CD14-positive monocyte (primary cell): ENCODE measurements around the gene SMARCC1. TPM values are rescaled to one million over a fixed set of nuclear protein-coding genes. Genes with fewer than 3 reads are reported as not detected.

Experiments
- DNase-seq, 3 donors: peaks; one replicate each; pipeline ENCODE4 v3.0.0-alpha.2; 2011 to 2022
- H2AFZ ChIP-seq: 2 replicates; pipeline ENCODE4 v1.6.0; 2012; ENCODE audit warnings: mild to moderate bottlenecking, low read depth, low read length, inconsistent platforms; ENCODE audit not compliant: insufficient read depth, poor library complexity, severe bottlenecking
- H3K27ac ChIP-seq, 2 donors: 1 replicate in 1 of 2; 2 replicates in 1 of 2; pipeline ENCODE4 v1.5.1; 2012 to 2013; ENCODE audit warnings: low read length in 2 of 2, control low read depth in 1 of 2, inconsistent platforms in 1 of 2, low read depth in 1 of 2, mild to moderate bottlenecking in 1 of 2
- H3K27me3 ChIP-seq, 2 donors: one replicate each; pipeline versions ENCODE4 v1.6.0 to v1.6.1; 2011 to 2013; ENCODE audit warnings: low read length in 2 of 2; ENCODE audit not compliant: control insufficient read depth in 2 of 2, insufficient read depth in 2 of 2
- H3K36me3 ChIP-seq, 2 donors: replicated peaks in 1 of 2; 1 replicate in 1 of 2; 2 replicates in 1 of 2; pipeline versions ENCODE4 v1.5.1 to v1.6.1; 2012 to 2013; ENCODE audit warnings: low read length in 2 of 2, control low read depth in 1 of 2, inconsistent platforms in 1 of 2, mild to moderate bottlenecking in 1 of 2; ENCODE audit not compliant: insufficient read depth in 2 of 2, control insufficient read depth in 1 of 2
- H3K4me1 ChIP-seq, 2 donors: 1 replicate in 1 of 2; 2 replicates in 1 of 2; pipeline versions ENCODE4 v1.5.1 to v1.6.1; 2012 to 2013; ENCODE audit warnings: low read length in 2 of 2, control low read depth in 1 of 2, inconsistent platforms in 1 of 2, mild to moderate bottlenecking in 1 of 2, moderate library complexity in 1 of 2; ENCODE audit not compliant: insufficient read depth in 2 of 2, control insufficient read depth in 1 of 2
- H3K4me2 ChIP-seq: replicated peaks from 2 replicates; pipeline ENCODE3; 2012; ENCODE audit warnings: low read length, moderate library complexity, mild to moderate bottlenecking; ENCODE audit not compliant: poor library complexity, severe bottlenecking; ENCODE audit errors: extremely low read depth
- H3K4me3 ChIP-seq, 3 experiments: fragments of 200-600 bp in 1 of 3; sonication (generic) in 1 of 3; replicated peaks in 1 of 3; 1 replicate in 2 of 3; 2 replicates in 1 of 3; pipeline ENCODE4 v1.5.1; 2011 to 2013; ENCODE audit warnings: low read length in 3 of 3, mild to moderate bottlenecking in 3 of 3, control low read depth in 2 of 3, low read depth in 2 of 3, inconsistent platforms in 1 of 3, moderate library complexity in 1 of 3
- H3K79me2 ChIP-seq: 2 replicates; pipeline ENCODE4 v1.6.0; 2012; ENCODE audit warnings: mild to moderate bottlenecking, control low read depth, inconsistent platforms, low read length, moderate library complexity; ENCODE audit not compliant: insufficient read depth
- H3K9ac ChIP-seq: 2 replicates; pipeline ENCODE4 v1.6.0; 2017; ENCODE audit warnings: low read length, mild to moderate bottlenecking; ENCODE audit not compliant: insufficient read depth, poor library complexity, severe bottlenecking
- H3K9me3 ChIP-seq, 2 donors: replicated peaks in 1 of 2; 1 replicate in 1 of 2; 2 replicates in 1 of 2; pipeline versions ENCODE4 v1.5.1 to v1.6.1; 2012 to 2013; ENCODE audit warnings: low read length in 2 of 2, control low read depth in 1 of 2; ENCODE audit not compliant: control insufficient read depth in 1 of 2, insufficient read depth in 1 of 2
- H4K20me1 ChIP-seq: 2 replicates; pipeline ENCODE4 v1.6.0; 2012; ENCODE audit warnings: mild to moderate bottlenecking, low read length, control low read depth, moderate library complexity; ENCODE audit not compliant: insufficient read depth
- H3K27ac Mint-ChIP-seq, 7 donors: one replicate each; pipeline ENCODE4 v1.8.0; 2020; ENCODE audit warnings: mild to moderate bottlenecking in 7 of 7, mixed read lengths in 7 of 7, moderate library complexity in 6 of 7, inconsistent platforms in 2 of 7
- H3K27me3 Mint-ChIP-seq, 3 donors: one replicate each; pipeline ENCODE4 v1.8.0; 2021 to 2022; ENCODE audit warnings: low read depth in 3 of 3, mild to moderate bottlenecking in 3 of 3, mixed read lengths in 3 of 3, moderate library complexity in 3 of 3, inconsistent platforms in 1 of 3
- H3K36me3 Mint-ChIP-seq, 2 donors: one replicate each; pipeline ENCODE4 v1.8.0; 2020; ENCODE audit warnings: mixed read lengths in 2 of 2, inconsistent platforms in 1 of 2, mild to moderate bottlenecking in 1 of 2
- H3K4me1 Mint-ChIP-seq: one replicate; pipeline ENCODE4 v1.8.0; 2020; ENCODE audit warnings: mild to moderate bottlenecking, mixed read lengths
- H3K4me3 Mint-ChIP-seq, 2 donors: one replicate each; pipeline ENCODE4 v1.8.0; 2020; ENCODE audit warnings: mild to moderate bottlenecking in 2 of 2, mixed read lengths in 2 of 2, moderate library complexity in 1 of 2
- H3K9me3 Mint-ChIP-seq, 7 donors: one replicate each; pipeline ENCODE4 v1.8.0; 2020 to 2022; ENCODE audit warnings: mixed read lengths in 7 of 7, mild to moderate bottlenecking in 6 of 7, moderate library complexity in 6 of 7, inconsistent platforms in 2 of 7
- CTCF ChIP-seq: fragments of 200-600 bp; IDR thresholded peaks from one replicate; pipeline ENCODE4 v1.8.0; 2022; ENCODE audit warnings: antibody characterized with exemption, mild to moderate bottlenecking
- whole genome bisulfite sequencing: methylation state at CpG from one replicate; pipeline ENCODE4 v1.1.5; 2013; ENCODE audit warnings: missing lambda C conversion rate; ENCODE audit not compliant: insufficient coverage; 5-methylcytosine and 5-hydroxymethylcytosine counted together
- intact Hi-C, 2 donors: fragments of 100-400 bp; cut with micrococcal nuclease; formaldehyde crosslinking; loops; one replicate each; pipeline versions ENCODE4 v1.15.0 to v1.15.1; 2023
- polyA plus RNA-seq, 3 donors: library from polyadenylated mRNA; depleted of rRNA in 1 of 3; unstranded in 2 of 3; stranded (reverse) in 1 of 3; fragments of 300-500 nt in 2 of 3; fragments of >200 nt in 1 of 3; fragmentation: Illumina TruSeq in 2 of 3; gene quantifications; 1 replicate in 2 of 3; 2 replicates in 1 of 3; pipeline ENCODE4 v1.2.3, GENCODE V29; 2012 to 2021

SMARCC1 gene
- polyA plus RNA-seq, 3 donors = 8.8 to 33.5 (median 20.5) TPM

DNA sequence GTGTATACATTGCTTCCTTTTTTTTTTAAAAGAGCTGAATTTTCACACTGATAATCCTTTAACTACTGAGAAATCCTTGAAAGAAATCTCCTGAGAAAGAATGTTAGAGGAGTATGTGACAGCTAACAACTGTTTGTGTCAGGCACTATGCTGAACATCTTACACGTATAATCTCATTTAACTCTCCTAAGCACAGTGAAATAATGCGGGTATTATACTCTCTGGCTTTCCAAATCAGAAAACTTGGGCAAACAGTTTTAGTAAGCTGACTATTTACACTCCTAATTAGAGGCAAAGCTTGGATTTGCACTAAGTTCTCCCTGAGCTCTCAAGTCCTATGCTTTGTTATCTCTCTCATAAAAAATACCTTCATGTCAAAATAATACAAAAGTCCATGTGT, 69.3 kb downstream of the SMARCC1 start:
- Mint-ChIP-seq H3K36me3 (peaks cover 71 to 84% of the 10 kb centered on the region in 2 donors), H3K4me3 (no peak overlapping the region), H3K9me3 (no peaks in the 10 kb centered on the region), H3K27ac (no peak overlapping the region), H3K4me1 (no peaks in the 10 kb centered on the region), H3K27me3 (no peaks in the 10 kb centered on the region)
- DNase-seq = no peak
- Histone ChIP-seq H3K9ac (no peak overlapping the region), H3K27me3 (no peaks in the 10 kb centered on the region), H3K27ac (no peak overlapping the region), H2AFZ (no peak overlapping the region), H3K36me3 (peaks cover 69 to 91% of the 10 kb centered on the region in 2 donors), H3K4me1 (no peaks in the 10 kb centered on the region), H3K9me3 (no peaks in the 10 kb centered on the region), H4K20me1 (no peaks in the 10 kb centered on the region), H3K4me3 (no peak overlapping the region), H3K79me2 (no peaks in the 10 kb centered on the region), H3K4me2 (no peak overlapping the region)
- no CpG with 5 or more reads among the region's 2 CpGs for WGBS
- no peak for TF ChIP-seq CTCF
- intact Hi-C loops = no loop called here

DNA sequence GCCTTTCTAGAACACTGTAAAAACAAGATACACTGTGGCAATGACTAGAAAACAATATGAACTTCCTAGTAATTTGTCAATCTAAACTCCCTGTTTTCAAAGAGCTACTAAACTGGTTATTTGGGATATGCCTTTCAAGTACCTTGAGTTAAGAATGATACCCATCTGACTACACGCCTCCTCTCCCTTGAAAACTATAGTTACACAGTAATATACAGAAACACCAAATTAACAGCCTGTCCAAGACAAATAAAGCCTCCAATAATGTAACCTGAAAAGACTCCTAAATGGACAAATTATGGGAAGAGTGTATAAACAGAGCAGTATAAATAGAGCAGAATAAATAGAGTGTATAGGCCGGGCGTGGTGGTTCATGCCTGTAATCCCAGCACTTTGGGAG, 70.1 kb downstream of the SMARCC1 start:
- Histone ChIP-seq H3K27me3 (no peaks in the 10 kb centered on the region), H2AFZ (no peak overlapping the region), H3K4me1 (no peaks in the 10 kb centered on the region), H3K4me3 (no peak overlapping the region), H3K27ac (no peak overlapping the region), H3K9ac (no peak overlapping the region), H3K9me3 (no peaks in the 10 kb centered on the region), H3K79me2 (no peaks in the 10 kb centered on the region), H3K4me2 (no peak overlapping the region), H4K20me1 (no peaks in the 10 kb centered on the region), H3K36me3 (peaks cover 70 to 94% of the 10 kb centered on the region in 2 donors)
- H3K27ac Mint-ChIP-seq = peak overlapping the region in 1 of 7 donors; percentile 75
- TF ChIP-seq CTCF = no peak
- no peak for DNase-seq
- H3K9me3 Mint-ChIP-seq = no peaks in the 10 kb centered on the region
- intact Hi-C loops = no loop called here
- H3K36me3 Mint-ChIP-seq = peaks cover 75 to 87% of the 10 kb centered on the region in 2 donors
- 90% methylated on average over 2 of the region's 3 CpGs for WGBS
- no peak overlapping the region for H3K4me3 Mint-ChIP-seq
- H3K4me1 Mint-ChIP-seq = no peaks in the 10 kb centered on the region
- H3K27me3 Mint-ChIP-seq = no peaks in the 10 kb centered on the region
